ENCODE data around the gene PLCXD3.
"Not testable (repeated sequence)": the region's sequence is repeated elsewhere in the genome, so short reads cannot be mapped to it uniquely, and the experiment has no call there.

The PLCXD3 gene, protein sequence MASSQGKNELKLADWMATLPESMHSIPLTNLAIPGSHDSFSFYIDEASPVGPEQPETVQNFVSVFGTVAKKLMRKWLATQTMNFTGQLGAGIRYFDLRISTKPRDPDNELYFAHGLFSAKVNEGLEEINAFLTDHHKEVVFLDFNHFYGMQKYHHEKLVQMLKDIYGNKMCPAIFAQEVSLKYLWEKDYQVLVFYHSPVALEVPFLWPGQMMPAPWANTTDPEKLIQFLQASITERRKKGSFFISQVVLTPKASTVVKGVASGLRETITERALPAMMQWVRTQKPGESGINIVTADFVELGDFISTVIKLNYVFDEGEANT

DNA sequence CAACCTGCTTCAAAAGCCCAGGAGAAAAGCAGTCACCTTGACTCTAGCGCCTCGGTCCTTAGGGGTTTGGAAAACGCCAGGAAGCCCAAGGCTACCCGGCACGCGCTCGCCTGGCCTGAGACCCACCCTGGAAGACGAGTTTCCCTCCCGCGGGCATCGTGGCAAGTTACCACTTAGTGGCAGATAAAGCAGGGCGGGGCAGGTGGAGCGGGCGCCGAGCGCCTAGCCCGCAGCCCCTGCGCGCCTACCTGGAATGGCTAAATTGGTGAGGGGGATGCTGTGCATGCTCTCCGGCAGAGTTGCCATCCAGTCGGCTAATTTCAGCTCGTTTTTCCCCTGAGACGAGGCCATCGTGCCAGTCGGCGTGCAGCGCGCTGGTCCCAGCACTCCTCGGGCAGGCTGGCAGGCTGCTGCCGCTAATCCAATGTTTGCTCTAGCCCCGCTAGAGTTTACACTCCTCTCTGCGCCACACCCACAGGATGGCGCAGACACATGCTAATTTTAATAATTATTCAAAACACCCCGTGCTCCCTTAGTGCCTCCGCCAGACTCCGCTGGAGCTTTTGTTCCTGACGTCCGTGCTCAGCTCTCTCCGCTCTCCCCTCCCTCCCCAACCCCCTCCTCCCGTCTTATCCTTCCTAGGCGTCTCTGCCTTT is at the start of gene PLCXD3:
Gene PLCXD3 (minus strand): TSS at position 426 of the 656 bp plus-strand sequence. CDS start 75 bp downstream, at position 351.
- DNase-seq: no peak

DNA sequence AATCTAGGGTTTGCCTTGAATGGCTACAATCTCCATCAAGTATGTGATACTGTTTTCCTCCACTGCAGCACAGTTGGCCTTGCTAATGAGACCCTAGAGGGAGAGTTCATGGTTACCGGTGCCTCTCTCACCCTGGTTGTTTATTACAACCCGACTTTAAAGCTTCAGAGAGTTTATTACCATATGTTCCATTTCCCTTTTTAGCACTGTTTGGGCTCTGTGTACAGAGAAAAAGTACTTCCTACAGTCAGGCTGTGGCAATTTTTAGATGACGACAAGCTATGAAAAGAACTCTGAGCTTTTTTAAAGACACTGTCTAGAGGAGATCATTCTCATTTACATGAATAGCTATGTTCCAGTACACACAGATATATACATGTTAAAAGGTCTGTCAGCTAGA is 48.8 kb upstream of the PLCXD3 start:
- DNase-seq: no peak

DNA sequence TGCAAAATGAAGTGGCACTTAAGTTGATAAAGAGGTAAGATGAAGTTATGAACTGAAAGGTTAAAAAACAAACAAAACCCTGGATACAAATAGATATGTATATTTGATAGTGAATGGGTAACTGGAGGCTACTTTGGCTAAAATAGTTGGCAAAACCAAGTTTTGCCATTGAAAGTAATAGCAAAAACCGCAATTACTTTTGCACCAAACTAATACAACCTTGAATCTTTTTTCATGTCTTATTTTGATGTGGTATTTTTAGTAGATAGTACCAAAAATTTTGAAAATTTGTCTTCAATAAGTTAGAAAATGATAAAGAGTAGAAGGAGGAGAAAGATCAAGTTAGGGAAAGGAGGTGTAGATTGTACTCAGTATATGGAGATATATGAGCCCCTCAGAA is 47.9 kb upstream of the PLCXD3 start:
- no peak for DNase-seq

DNA sequence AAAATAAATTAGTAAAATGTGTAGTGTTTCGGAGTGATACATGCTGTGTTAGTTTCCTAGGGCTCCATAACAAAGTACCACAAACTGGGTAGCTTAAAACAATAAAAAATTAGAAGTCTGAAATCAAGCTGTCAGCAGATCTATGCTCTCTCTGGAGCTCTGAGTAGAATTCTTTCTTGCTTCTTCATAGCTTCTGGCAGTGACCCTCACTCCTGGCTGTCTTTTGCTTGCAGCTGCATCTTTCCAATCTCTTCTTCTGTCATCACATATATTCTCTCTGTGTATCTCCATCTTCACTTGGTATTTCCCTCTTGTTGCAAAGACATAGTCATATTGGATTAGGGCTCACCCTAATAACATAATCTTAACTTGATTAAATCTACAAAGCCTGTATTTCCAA is 37.6 kb upstream of the PLCXD3 start:
- no peak for DNase-seq

DNA sequence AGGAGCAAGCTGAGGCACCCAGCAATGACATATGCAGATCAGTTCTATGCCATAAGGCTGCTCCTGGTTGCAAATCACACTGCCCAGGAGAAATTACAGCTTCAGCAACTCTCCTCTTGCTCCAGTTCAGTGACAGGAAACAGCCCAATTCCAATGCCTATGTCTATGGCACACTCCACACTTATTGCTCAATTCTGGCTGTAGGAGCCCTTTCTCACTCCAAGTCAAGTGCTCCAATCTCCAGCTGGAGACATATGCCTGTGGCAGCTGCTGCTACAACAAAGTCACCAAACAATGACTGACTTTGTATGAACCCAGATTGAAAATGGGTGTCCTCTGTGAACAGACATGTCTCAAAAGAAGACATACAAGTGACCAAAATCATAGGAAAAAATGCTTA is 31.8 kb upstream of the PLCXD3 start:
- DNase-seq: no peak

DNA sequence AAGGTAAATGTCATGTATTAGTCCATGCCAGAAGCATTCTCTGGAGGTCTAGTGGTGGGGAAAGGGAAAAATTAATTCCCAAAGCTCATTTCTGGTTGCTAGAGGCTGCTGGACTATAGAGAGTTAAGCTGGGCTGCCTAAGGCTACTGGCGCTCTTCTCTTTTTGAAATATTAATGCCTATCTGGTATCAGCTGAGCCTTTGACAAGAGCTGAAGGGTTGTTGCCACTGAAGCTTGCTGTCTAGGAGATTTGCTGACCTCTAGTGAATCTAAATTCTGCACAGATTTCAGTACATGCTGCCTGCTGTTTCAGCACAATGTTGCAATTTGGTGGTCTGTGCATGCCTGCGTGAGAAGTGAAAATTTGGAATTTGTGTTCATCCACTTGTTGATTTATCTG is 29.1 kb upstream of the PLCXD3 start:
- DNase-seq: no peak

DNA sequence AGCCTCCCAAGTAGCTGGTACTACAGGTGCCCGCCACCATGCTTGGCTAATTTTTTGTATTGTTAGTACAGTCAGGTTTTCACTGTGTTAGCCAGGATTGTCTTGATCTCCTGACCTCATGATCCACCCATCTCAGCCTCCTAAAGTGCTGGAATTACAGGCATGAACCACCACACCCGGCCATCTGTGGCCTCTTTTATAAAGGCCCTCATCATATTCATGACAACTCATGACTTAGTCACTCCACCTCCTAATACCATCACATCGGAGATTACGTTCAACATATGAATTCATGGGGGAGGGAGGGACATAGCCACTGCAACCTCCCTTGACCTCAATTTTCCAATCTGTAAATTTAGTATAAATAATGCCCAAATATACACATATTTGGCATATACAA is 27.2 kb upstream of the PLCXD3 start:
- DNase-seq: no peak

DNA sequence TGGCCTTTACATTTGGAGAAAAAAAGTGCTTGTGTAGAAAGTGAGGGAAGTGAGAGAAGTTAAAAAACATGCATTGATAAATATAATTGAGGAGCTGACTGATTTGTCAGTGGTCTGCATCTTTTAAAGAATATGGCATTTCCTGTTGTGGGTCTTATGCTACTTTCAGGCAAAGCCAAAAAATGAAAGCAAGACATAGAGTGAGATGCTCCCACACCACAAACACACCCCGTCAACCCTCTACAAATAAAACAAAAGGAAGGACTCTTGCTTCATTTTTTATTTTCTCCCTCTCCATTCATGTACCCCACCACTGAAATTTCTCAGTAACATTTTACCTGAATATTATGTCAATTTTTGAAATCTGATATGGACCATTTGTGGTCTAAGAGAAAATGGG is 22.1 kb upstream of the PLCXD3 start:
- DNase-seq: no peak

DNA sequence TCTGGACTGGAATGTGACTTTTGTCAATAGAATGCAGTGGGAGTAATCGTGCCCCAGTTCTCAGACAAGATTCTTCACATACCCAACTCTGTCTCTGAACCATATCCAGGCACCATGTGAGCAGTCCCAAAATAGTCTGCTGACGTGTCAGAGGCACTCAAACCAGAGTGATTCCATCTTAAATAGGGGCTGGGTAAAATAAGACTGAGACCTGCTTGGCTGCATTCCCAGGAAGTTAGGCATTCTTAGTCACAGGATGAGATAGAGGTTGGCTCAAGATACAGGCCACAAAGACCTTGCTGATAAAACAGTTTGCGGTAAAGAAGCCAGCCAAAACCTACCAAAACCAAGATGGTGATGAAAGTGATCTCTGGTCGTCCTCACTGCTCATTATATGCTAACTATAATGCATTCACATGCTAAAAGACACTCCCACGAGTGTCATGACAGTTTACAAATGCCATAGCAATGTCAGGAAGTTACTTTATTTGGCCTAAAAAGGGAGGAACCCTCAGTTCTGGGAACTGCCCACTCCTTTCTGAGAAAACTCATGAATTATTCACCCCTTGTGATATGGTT is 16.9 kb upstream of the PLCXD3 start:
- no peak for DNase-seq

DNA sequence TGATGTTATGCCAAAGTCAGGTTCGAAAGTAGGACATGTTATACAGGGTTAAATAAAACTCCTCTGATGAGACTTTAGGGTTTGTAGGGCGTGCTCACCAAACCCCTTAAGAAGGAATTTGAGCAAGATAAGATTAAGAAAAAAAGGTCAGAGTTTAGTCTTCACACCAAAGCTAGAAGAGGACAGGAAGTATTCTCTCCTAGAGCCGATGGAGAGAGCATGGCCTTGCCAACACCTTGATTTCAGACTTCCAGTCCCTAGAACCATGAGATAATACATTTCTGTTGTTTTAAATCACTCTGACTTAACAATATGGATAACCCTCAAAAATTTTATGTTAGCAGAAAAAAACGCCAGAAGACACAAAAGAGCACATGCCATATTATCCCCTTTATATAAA is 16.3 kb upstream of the PLCXD3 start:
- DNase-seq: no peak

DNA sequence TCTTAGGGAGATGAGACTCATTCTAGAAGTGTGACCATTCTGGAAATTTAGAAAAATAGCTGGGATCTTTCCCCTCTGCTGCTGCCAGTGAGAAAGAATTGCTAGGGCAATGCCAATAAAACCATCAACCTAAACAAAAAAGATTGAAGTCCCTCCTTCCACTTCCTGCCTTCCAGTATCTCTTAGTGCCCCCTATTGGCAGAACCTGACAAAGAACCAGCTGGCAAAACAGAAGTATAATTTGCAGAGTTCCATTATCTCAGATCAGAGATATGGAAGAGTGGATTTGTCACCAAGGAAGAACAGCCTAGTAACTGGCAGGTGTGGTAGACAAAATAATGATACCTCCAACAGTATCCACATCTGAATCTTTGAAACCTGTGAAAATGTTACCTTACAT is 13.8 kb upstream of the PLCXD3 start:
- DNase-seq: no peak

DNA sequence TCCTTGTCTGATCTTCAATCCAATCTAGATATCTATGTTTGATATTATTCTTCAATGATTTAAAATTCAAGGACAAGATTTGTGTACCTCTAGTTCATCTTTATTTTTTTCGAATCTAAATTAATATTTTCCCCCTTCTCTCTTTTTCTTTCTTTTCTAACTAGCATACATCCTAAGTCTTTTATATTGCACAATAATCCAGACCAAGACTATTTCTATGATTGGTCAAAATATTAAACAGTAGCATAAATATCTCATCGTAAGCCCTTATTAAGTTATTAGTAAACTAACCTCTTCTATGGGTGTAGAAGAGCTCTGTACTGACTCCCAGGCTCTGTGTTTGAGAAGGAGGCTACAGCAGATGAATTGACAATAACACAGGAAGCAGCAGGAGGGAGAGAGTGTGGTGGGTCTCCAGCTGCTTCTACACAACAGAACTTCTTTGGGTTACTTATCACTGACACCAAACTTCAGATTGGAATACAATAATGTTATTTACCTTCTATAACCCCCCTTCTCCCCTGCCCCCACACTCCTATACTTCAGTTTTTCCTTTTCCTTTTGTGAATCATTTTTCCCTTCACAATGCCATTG is 11.9 kb upstream of the PLCXD3 start:
- no peak for DNase-seq

DNA sequence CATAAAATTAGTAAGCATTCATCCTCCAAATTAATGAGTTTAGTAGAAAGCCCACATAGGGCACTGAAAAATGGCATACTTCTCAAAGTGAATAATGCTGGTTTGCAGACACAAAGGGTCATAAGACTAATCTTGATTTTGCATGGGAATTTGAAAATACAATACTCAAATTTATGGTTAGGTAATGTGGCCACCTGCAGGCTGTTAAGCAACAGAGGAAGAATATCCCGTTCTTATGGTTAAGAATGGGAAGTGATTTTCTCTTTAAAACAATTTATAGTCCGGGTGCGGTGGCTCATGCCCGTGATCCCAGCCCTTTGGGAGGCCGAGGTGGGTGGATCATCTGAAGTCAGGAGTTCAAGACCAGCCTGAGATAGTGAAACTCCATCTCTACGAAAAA is 9.4 kb upstream of the PLCXD3 start:
- no peak for DNase-seq

DNA sequence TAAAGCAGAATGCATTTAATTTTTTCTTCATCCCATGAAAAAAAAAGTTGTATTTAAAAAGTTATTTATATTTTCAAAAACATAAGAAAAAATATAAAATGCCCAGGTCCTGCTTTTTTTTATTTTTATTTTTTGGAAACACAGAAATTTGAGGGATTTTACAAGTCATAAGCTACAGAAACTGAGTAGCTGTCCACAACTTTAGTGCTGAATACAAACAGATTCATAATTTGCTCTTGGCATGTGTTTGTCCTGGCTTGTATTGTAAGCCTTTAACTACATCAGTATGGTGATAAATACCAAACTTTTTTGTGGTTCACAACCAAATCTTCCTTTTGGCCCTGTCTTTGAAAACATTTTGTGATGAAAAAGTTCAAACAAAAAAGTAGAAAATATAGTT is 7.5 kb upstream of the PLCXD3 start:
- no peak for DNase-seq

DNA sequence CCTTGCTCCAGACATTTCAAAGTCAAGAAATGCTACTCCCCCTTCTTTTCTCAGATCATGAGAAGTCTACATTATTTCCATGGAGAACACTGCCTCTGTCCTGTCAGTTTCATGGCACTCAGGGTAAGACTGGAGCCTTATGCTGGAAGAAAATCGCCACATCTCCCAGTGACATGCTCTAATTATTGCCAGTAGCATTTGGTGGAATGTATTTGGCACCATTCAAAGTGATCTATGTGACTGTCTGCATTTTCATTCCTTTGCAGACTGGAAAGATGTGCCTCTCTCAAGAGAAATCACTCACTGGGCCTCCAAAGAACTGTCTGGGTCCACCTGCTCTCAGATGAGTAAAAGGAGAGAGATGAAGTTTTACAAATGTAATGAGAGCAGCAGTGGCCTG is 840 bp upstream of the PLCXD3 start:
- DNase-seq: no peak

DNA sequence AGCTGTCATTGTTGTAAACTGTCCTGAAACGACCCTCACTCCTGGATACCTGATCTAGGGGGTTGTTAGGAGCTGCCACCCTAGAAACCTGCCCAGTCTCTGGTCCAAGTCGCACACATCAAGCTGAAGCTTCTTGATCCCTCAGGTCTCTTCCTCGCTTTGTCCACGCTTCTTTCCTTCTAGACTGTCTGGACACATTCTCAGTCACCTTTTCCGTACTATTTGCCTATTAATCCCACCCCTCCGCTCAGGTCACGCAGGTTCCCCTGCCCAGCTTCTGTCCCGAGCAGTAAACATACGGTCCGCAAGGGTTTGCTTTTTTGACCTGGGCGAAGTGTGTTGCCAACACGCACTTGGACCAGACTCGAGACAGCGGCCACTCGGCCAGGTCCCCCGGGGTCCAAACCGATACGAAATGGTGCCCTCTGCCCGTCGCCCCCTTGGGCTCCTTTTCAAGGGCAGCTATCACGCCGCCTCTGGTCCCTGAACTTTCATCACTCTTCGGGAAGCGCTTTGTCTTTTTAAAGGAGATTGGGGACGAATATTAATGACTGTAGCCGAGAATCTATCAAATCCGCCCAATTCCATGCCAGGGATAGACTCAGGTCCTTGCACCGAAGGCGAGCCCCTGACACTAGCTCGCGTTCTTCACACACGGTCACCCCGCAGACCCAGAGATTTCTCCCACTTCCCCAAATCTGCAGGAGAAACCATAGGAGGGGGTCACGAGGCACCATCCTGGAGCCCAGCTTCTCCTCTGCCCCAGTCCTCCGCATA is 814 bp downstream of the PLCXD3 start:
- no peak for DNase-seq

DNA sequence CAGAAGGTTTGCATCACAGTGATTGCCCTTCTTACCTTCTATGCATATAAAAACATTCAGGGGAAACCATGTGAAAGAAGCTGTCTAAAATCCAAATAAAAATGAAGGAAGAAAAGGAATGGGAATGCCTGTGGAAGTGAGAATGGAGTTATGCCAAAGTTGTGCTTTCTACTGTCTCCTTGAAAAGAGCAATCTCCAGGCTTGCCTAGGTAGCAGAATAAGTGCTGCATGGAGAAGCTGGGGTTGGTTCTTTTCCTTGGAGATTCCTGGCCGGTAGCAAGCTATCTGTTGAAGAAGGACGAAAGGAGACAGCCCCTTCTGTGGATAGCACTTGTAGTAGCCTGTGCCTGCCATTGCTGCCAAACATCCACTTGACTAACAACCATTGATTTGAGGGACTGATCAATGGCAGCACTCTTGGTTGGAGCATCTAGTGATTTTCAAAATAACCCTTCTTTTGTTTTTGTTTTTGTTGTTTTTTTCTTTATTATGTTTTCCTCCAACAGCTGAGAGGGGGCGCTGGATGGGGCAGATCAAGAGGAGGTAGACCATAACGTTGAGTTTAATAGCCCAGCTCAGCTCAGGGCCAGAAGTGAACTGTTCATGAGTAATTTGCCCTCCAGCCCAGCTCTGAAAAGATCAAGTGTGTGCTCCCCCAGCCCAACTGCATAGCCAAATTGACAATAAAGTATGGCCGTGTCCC is 1.6 kb downstream of the PLCXD3 start:
- no peak for DNase-seq

DNA sequence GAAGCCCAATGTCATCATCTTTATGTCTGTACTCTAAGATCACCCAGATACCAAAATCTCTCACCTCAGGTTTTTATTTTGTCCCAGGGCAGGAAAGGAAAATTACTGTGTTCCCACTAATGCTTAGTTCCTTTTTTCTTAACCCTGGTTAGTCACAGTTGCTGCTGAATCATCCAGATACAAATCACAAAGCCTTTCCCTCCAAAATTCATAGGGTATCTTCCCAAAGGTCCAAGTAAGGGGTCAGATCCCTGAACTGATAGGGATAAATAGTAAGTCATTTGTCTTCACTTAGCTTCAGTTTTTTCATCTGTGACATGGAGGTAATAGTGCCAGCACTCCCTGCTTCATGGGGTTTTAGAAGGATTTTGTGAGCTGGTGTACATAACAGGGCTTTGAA is 2.2 kb downstream of the PLCXD3 start:
- DNase-seq: no peak

DNA sequence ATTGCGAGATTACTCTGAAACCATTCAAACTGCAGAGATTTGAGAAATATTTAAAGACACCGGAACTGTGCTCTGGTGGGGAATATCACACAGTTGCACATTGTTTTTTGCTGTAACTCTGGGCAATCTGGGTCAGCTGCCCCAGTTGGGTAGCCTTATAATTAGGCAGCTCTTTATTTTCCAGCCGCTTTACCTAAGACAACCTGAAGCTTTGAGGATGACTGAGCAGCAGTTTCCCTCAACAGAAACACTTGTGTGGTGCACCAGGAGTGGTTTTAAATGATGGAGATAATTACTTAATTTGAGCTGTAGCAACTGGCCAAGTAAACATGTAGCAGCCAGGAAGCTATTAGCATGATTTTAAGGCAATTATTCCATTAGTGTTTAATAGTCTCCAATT is 2.9 kb downstream of the PLCXD3 start:
- no peak for DNase-seq

DNA sequence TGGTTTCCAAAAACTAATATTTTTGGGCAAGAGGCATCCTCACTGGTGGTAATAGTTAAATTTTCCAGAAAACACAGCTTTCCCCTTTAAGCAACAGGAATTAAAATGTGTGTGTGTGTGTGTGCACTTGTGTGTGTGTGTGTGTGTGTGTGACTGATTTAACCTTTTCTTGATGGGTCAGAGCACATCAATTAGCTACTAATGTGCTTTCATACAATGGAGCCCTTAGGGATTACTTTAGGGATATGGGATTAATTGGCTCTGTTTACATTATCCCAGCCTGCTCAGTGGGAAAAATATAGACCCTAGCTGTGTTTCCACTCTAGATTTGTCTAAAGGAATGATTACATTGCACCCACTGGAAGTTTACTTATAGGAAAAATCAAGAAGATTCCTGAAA is 6.5 kb downstream of the PLCXD3 start:
- no peak for DNase-seq

DNA sequence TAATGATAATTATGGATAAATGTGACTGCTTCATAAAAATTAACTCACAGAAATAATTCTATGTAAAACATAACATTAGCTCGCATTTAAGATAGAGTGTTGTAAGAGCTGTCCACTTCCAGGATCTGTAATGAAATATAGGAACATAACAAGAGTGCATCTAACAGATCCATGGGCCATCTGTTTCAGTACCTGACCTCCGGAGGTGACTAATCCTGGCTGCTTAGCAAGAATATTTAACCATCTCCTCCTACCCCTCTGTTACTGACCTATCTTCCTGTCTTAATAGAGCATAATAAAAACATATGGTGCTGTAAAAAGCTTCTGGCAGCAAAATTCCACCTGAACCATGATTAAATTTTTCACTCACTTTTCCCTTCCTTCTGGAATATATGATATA is 7.1 kb downstream of the PLCXD3 start:
- no peak for DNase-seq

DNA sequence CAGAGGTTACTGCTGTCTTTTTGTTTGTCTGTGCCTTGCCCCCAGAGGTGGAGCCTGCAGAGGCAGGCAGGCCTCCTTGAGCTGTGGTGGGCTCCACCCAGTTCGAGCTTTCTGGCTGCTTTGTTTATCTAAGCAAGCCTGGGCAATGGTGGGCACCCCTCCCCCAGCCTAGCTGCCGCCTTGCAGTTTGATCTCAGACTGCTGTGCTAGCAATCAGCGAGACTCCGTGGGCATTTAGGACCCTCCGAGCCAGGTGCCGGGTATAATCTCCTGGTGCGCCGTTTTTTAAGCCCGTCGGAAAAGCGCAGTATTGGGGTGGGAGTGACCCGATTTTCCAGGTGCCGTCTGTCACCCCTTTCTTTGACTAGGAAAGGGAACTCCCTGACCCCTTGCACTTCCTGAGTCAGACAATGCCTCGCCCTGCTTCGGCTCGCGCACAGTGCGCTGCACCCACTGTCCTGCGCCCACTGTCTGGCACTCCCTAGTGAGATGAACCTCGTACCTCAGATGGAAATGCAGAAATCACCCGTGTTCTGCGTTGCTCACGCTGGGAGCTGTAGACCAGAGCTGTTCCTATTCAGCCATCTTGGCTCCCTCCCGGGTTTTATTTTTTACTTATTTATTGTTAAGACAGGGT is 16.8 kb downstream of the PLCXD3 start:
- not testable (repeated sequence) for DNase-seq

Measured in activated CD4-positive, alpha-beta T cell treated with anti-CD3 and anti-CD28 coated beads for 4 hours (primary cell).